ENCODE measurements around the gene SLC26A3.

Gene SLC26A3

DNA sequence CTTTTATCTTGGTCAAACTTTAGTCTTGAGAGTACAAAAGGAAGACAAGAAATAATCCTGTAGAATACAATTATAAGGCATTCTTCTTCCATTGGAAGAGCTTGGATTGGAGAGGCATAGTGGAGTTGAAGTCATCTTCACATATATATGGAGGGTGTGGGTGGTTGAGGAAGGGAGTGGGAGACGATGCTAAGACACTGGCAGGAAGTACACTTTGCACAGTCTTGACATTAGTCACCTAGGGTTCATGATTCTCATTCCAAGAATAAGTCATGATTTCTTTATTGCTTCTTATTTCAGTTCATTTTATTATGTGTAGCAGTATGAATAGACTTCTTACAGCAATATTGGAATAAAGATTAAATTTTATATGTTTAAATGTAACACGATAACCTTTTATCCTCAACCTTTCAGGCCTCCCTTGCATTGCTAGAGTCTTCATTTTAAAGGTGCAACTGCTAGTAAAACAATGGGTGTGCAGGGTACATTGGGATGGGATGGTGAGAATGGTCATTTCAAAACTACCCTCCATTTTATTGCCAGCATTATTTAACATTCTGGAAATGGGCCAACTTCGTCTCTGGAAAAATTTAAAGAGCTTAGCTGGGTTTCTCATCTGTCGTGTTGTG lies 12.3 kb upstream of the SLC26A3 start:
- no peak for DNase-seq (ENCODE audit: low read depth)

DNA sequence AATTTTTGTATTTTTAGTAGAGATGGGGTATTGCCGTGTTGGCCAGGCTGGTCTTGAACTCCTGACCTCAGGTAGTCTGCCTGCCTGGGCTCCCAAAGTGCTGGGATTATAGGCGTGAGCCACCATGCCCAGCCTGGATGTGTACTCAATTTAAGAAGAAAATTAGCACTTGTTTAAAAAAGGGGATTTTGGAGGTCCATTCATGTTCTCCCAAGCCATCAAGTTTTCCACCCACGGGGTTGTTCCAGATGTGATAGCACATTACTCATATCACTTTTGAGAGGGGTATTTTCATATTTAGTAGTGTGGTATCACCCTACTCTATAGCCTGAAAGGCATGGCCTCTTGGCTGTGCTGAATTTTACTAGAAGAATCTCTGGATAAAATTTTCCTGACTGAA lies 10.5 kb upstream of the SLC26A3 start:
- DNase-seq (ENCODE audit: low read depth), result no peak

DNA sequence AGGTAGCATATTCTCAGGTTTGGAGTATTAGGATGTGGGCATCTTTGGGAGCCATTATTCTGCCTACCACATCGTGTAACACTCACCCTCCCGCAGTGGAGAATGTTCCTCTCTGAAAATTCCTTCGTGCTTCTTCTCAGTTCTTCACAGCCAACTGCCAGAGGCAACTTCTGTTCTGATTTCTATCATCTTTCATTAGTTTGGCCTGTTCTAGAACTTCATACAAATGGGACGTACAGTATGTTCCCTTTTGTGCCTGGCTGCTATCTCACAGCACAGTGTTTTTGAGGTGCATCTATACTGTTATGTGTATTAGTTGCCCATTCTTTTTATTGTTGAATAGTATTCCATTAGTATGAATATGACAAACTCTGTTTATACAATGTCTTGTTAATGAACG lies 8.9 kb upstream of the SLC26A3 start:
- DNase-seq (ENCODE audit: low read depth), result no peak

DNA sequence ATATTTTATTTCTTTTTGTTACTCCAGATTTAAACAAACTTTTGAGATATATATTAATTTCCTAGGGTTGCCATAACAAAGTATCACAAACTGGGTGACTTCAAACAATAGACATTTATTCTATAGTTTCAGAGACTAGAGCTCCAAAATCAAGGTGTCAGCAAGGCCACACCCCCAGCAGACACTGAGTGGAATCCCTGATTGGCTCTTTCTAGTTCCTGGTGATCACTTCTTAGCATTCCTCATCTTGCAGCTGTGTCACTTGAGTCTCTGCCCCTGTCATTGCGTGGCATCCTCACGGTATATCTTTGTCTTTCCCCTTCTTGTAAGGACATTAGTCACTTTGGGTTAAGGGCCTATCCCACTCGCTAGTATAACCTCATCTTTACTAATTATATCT lies 7.6 kb upstream of the SLC26A3 start:
- no peak for DNase-seq (ENCODE audit: low read depth)

DNA sequence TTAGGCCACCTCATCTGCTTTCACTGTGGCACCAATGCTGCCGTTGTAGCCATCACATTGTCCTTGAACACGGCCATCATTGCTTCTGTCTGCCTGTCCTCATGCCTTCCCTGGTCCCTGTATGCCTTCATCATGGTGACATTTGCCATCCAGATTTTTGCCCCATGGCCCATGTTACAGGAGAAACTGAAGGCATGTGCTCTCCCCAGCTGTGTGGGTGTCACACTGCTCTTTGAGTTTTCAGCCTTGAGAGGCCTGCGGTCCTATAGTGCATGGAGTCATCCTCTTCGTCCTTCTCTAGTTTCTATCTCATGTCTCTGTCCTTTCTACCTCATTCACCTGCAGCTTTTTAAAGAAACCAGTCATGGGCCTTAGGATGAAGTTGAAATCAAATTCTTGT lies 6.2 kb upstream of the SLC26A3 start:
- no peak for DNase-seq (ENCODE audit: low read depth)

DNA sequence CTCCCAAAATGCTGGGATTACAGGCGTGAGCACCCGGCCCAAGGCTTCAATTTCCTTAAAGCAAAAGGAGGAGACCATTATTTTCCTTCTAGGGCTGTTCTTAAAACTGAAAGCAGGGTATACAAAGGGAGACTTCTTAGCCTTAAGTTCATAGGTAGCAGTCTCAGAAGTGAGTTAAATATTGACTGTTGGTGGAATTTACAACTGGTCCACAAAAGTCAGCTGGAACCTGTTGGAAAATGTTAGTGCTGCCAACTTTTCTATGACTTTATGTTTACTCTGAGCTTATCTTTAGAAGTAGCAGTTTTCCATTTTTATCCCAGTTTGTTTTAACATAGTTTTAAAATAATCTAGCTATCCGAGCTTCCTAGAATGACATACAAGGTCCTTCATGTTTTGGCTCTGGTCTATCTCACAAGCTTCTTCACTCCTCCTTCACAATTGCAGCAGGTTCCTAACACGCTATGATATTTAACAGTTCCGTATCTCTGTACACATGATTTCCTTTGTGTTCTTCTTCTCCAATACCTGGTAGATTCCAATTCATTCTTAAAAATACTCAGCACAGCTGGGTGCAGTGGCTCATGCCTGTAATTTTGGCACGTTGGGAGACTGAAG lies 3.3 kb downstream of the SLC26A3 start:
- DNase-seq (ENCODE audit: low read depth), result no peak

DNA sequence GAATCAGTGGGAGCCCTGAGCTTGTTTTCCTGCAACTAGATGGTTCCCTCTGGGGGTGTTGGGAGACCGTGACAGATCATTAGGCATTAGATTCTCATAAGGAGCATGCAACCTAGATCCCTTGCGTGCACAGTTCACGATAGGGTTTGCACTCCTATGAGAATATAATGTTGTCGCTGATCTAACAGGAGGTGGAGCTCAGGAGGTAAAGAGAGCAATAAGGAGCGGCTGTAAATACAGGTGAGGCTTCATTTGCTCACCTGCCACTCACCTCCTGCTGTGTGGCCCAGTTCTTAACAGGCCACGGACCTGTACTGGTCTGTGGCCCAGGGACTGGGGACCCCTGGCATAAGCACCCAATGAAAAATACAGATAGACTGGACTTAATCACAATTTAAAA lies 10.7 kb downstream of the SLC26A3 start:
- no peak for DNase-seq (ENCODE audit: low read depth)

DNA sequence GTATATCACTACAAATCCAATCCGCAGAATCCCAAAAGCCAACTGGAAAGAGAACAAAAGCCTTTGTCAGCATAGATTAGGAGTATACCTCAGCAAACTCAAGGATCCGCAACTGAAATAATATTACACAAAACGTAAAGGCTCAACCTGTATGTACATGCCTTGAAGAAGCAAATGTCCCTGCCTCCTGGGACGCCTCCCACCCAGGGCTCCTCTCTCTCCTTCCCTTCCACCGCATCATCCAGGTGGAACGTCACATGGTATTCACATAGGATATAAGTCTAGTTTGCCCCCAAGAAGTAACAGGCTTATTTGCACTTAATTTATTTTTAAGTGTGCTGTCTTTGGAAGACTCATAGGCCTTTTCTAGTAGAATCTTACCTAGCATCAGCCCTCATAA lies 13.4 kb downstream of the SLC26A3 start:
- DNase-seq (ENCODE audit: low read depth), result no peak

DNA sequence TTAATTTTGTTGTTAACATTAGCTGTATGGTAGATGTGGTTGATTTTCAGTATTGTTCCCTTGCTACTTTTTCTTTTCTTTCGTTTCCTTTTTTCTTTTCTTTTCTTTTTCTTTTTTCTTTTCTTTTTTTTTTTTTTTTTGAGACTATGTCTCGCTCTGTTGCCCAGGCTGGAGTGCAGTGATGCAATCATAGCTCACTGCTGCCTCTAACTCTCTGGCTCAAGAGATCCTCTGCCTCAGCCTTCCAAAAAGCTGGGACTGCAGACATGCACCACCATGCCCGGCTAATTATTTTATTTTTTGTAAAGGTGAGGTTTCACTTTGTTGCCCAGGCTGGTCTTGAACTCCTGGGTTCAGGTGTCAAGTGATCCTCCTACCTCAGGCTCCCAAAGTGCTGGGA lies 14.4 kb downstream of the SLC26A3 start:
- DNase-seq (ENCODE audit: low read depth), result no peak

DNA sequence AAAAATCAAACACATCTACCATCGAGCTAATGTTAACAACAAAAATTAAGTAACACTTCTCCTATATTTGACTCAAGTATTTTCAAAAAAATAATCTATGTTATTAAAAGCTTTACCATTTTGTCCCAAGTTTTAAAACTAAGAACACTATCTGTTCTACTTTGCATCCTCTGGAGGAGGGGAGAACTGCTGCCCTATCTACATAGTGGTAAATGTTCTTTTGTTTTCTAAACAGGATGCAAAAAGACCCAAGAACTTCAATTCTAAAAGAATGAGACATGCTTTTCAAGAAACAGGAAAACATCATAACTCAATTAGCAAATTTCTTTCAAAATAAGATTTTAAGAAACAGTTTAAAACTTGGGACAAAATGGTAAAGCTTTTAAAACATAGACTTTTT lies 14.8 kb downstream of the SLC26A3 start:
- no peak for DNase-seq (ENCODE audit: low read depth)

DNA sequence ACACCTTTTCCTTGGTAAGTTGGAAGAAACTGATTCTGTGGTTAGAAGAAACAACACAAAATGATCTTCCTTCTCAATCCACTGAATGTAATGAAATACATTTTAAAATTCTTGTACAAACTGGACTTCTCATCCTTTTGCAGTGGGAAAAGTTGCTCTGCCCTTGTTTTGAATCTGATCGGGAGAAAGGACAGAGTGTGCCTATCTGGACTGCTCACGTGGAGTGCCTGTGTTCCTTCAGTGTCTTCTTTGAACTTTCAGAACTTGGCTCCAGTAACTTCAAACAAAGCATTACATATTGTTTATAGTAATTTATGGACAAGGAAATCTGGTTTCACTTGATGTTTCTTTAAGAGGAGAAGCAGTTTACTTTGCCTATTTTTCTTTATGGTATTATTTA lies 17.1 kb downstream of the SLC26A3 start:
- DNase-seq (ENCODE audit: low read depth), result no peak

DNA sequence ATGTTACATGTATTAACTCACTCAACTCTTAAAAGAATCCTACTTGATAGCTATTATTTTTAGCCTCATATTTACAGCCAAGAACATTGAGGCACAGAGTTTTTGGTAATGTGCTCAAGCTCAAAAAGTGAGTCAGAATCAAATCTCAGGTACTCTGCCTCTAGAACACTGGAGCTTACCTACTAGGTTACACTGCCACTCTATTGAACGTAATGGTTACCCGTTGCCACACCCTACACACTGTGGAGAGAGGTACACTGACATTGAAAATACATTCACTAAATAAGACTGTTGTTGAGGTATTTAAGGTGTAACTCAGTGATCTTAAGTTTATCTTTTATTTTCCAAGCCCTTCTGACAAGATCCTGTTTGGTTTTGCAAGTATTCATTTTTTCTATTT lies 17.9 kb downstream of the SLC26A3 start:
- DNase-seq (ENCODE audit: low read depth), result no peak

DNA sequence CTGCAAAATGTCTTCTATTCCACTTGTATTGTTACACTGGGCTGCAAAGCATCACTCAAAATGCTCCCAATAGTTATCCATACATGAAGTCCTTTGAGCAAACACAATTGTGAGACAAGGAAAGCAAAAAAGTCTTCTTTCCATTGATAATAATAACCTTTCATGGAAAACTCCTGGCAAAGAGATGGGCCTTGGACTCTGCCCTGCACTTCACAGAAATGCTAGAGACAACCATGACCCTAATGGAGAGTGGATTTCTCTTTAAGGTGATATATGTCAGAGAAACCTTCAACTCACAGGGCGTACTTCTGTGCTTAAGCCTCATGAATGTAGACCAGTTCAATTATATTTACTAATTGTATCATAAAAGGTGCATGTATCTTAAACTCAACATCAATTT lies 19.4 kb downstream of the SLC26A3 start:
- no peak for DNase-seq (ENCODE audit: low read depth)

DNA sequence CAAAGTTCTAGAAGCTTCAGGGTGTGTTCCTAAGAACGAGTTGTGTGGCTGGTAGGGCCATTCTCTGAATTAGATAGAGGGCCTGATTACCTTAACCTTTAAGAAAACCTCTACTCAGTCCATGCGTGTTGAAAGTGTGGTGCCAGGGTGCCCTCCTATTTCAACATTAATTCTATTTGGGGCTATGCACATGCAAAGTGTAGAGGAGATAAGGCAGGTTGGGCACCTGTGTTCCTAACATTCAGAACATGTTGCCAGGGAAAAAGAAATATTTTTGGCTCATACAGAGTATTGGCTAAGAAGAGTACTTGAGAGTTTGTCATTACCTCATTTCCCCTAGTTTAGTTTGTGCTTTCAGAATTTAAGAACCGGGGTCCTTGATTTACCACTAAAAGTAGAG lies 20.6 kb downstream of the SLC26A3 start:
- DNase-seq (ENCODE audit: low read depth), result no peak

DNA sequence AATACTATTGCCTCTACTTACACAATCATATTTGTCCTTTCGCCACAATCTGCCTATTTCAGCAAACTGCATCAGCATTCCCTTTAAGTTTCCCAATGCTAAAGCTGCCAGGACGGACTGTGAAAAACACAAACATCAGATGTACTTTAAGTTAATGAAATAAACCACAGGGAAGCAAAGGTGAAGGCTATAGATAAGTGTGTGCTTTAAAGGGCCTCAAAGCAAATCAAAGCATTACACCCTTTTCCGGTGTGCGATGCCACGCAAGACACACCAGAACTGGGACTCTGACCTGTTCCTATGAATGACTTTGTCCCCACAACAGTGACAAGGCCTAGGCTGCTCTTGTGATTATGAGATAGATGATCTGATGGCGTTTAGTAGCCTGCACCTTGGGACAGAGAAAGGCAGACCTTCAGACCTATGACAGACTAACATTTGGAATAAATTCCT lies 23.4 kb downstream of the SLC26A3 start:
- DNase-seq (ENCODE audit: low read depth), result no peak

DNA sequence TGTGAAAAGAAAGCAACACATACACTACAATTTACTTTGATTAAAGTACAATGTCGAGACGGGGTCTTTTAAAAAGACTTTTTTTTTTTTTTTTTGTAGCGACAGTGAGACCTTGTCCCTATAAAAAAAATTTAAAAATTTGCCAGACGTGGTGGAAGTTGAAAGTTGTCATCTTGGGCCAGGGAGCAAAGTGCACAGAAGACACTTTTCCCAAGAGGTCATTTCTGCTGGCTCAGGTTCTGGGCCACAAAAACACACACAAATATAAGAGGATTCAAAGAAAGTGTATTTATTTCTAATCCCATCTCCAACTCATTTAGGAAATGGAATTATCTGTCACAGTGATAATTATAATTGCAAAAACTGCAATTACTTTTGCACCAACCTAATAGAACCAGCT lies 24.7 kb downstream of the SLC26A3 start:
- no peak for DNase-seq (ENCODE audit: low read depth)

DNA sequence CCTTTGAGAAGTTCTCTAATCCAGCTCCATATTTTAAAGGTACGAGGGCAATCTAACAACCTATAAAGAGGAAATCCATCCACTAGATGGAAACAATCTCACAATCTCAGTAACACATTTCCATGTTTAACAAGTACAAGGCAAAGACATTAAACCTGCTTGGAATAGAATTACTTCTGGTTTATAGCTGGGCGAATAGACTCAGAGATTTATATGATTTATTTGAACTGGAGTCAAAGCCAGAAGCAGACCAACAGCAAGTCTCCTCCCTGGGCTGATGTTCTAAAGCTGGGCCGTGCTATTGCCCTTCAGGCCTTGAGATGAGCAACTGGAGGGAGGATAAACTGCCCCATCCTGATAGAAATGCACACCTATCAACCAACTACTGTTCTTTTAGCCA lies 25.3 kb downstream of the SLC26A3 start:
- no peak for DNase-seq (ENCODE audit: low read depth)

DNA sequence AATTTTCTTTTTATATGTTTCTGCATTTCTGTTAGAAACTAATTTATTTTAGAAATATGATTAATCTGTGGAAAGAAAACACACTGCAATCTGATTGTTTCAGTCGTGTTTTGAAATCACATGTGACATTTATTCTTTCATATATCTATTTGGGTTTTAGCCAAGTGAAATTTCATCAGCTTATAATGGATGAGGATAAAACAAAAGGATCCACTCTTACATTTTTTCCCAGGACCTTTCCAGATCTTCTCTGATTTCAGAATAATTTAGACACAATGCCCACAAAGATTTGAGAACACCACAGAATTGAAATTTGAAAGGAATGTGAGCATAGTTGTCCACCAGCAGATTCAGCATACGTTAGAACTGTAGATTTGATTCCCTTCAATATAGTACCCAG lies 30.0 kb downstream of the SLC26A3 start:
- DNase-seq (ENCODE audit: low read depth), result no peak

DNA sequence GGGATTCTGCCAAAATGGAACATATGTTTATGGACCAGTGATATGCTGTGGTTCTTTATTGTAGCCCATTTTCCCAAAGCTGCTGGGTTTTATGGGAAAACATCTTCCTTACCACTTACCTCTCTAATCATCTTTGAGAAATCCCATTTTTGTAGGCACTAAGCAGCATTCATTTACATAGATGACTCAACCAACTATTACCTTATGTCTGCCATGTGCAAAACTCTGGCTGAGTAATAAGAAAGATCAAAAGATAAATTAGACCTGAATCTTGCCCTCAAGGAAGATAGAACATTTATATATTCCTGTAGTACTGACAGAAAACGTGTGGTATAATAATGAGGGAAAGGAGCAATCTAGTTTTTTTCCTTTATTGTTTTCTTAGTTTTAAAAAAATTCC lies 34.8 kb downstream of the SLC26A3 start:
- no peak for DNase-seq (ENCODE audit: low read depth)

DNA sequence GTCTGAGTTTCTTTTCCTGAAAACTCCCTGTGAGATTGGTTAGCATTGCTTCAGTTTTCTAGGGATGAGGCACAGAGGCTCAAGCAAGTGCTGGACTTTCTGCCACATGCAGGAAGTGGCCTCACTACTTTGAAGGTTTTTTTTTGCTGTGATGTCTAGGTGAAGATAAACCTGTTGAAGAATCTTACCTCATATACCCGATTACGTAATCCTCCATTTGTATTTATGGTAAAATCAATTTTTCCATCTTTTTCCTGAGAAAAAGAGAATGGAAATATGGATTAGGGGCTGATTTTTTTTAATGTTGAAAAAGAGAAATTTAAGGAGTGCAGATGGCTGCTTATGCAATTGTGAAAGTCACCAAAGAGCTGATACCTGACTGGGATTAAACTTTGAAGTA lies 35.6 kb downstream of the SLC26A3 start:
- DNase-seq (ENCODE audit: low read depth), result no peak

DNA sequence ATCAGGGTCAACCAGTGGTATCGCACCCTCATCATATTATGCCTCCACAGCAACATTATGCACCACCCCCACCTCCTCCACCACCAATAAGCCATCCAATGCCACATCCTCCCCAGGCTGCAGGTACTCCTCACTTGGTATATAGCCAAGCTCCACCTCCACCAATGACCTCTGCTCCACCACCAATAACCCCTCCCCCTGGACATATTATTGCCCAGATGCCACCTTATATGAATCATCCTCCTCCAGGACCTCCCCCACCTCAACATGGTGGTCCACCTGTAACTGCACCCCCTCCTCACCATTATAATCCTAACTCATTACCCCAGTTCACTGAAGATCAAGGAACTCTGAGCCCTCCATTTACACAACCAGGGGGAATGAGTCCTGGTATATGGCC lies 44.4 kb downstream of the SLC26A3 start:
- no peak for DNase-seq (ENCODE audit: low read depth)

DNA sequence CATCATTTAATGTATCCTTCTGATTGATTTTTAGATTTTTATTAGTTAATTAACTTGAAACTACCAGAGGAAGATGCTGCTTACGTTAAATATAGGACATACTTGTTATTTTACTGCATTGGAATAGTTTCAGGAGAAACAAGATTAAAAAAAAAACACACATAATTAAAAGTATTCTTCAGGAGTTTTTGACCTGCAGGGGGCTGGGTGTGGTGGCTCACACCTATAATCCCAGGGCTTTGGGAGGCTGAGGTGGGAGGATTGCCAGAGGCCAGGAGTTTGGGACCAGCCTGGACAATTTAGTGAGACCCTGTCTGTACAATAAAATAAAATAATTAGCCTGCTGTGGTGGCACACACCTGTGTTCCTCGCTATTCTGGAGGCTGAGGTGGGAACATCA lies 48.4 kb downstream of the SLC26A3 start:
- no peak for DNase-seq (ENCODE audit: low read depth)

DNA sequence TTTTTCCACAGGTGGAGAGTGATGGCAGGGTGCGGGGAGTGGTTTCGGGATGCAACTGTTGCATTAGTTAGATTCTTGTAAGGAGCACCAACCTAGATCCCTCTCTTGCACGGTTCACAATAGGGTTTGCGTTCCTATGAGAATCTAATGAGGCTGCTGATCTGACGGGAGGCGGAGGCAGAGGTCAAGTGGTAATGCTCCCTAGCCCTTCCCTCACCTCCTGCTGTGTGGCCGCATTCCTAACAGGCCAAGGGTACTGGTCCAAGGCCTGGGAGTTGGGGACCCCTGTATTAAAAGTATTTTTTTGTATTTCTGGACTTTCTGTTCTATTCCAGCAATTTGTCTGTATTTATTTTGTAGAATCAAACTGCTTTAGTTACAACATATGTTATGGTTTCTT lies 51.9 kb downstream of the SLC26A3 start:
- no peak for DNase-seq (ENCODE audit: low read depth)

DNA sequence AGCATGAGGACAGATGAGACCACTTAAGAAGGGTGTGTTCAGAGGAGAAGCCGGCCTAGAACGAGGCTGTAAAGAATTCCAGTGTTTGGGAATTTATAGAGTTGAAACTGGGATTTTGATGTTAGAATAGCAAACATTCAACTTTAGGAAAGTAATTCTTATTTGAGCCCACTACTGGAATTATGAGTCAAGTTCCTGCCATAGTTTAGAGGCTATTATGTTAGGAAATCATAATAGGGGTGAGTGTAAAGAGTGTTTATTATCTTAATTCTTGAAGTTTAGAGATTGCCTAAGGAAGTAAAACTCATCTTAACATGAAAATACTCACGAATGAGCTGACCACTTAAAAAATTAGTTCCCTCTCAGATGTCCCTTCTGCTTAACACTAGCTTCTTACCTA lies 57.0 kb downstream of the SLC26A3 start:
- DNase-seq (ENCODE audit: low read depth), result no peak
